Dermis microvascular lymphatic vessel endothelial cell (primary cell): ENCODE data around the gene NUP210L. TPM values are rescaled to one million over a fixed set of nuclear protein-coding genes. Genes with fewer than 3 reads are reported as not detected.

ENCODE experiments used
- DNase-seq, 2 donors: peaks; one replicate each; pipeline versions ENCODE4 v3.0.0 to v3.0.0-alpha.2; 2010; ENCODE audit warnings: low read depth in 2 of 2
- total RNA-seq: library from RNA; depleted of rRNA; stranded (reverse); fragments of >200 nt; gene quantifications from 2 replicates; pipeline ENCODE4 v1.2.1, GENCODE V29; 2014

The NUP210L gene
- total RNA-seq, 1 donor from 2014 or later, result under 0.01 TPM

DNA sequence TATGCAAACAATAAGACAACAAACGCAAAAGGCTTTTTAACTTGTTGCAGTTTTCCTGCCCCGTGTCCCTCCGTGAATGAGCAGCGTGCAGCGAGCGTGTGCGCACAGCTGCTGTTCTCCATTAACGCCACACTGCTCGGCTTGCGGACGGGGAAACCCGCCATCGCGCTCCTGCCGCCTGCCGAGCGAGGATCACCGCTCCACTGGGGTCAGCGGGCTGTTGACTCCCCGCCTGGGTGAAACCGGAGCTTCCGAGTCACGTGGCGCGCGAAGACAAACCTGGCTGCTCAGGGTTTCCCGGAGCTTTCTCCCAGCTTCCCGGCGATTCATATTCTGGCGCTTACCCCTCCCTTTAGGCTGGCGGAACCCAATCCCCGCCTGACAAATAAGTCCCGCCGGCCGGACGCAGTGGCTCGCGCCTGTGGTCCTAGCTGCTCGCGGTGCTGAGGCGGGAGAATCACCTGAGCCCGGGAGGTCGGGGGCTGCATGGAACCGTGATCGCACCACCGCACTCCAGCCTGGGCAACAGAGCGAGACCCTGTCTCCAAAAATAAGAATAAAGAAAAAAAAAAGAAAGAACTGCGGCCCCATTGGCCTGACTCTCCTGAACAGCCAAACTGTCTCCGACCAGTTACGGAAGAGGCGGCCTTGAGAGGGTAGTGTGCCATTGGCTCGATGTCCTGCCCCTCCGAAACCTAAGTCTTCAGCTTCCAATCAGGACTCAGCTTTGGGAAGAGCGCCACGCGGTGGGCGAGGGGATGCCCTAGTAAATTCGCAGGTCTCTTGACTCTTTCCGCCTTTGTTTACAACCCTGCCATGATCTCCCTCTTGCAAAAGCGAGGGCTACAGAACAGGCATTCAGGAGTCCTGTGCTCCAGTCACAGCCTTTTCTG lies 187.5 kb downstream of the NUP210L start, which contains the start of gene CREB3L4:
CREB3L4 (plus strand) TSS at position 796 of the 893 bp plus-strand sequence. CDS start 624 bp downstream, outside the sequence.
- peak; percentile 95 to 99 for DNase-seq

GRCh38 chr1:153963850-153964331 lies 191.0 kb downstream of the NUP210L start:
- peak in 1 of 2 donors; percentile 45 for DNase-seq

DNA sequence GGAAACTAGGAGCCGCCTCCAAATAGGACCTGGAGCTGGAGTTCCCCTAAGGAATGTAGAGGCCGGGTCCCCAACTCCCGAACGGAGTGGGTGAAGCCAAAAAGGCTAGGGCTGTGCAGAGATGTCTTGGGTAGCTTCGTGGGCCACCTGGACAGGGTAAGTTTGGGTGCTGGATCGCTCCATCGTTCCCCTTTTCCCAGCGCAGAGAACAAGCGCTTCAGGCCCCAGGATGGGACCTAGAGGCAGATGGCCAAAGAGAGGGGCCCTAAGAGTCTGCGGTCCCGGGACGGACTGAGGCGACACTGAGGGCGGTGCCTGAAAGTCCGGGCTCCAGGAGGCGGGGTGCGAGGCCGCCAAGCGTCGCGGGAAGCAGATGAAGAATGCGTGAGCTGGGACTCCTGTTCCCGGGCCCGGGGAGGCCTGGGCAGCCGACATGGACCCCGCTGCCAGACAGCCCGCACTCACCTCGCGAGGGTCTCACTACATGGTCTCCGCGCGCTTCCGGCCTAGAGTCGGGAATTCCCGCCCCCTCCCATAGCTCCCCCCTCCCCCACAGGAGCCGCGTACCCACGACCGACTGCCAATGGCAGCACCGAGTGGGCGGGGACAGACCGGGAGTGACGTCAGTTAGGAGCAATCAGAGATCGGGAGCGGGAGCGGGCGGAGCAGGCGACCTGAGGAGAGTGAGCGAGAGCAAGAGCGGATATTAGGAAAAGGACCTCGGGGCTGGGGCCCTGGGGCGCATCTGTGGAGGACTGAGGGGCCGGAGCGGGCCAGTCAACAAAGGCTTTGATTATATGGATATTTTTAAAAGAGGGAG lies 191.6 kb downstream of the NUP210L start, which contains the start of gene SLC39A1:
SLC39A1 (minus strand) TSS at position 508 of the 820 bp plus-strand sequence. CDS start 822 bp downstream, outside the sequence.
- peak; percentile 94 to 98 for DNase-seq

GRCh38 chr1:153962088-153963029 lies 192.5 kb downstream of the NUP210L start:
- peak in 1 of 2 donors; percentile 58 for DNase-seq

DNA sequence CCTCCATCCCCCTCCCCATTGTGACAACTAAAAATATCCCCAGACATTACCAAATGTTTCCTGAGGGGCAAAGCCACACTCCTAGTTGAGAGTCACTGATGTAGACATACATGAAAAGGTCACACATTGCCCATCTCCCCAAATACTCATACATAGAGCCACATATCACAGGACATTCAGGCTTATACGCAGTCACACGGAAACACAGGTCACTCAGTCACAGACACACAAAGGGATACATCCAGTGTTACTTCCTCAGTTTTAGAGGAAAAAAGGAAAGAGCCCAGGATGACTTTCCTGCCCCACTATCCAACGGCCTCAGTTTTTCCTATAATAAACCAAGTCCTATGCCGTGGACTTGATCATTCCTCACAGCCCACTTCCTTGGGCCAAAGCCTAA lies 193.5 kb downstream of the NUP210L start:
- DNase-seq, result peak; percentile 19 to 55

GRCh38 chr1:153960206-153960605 lies 194.7 kb downstream of the NUP210L start:
- DNase-seq, result no peak

DNA sequence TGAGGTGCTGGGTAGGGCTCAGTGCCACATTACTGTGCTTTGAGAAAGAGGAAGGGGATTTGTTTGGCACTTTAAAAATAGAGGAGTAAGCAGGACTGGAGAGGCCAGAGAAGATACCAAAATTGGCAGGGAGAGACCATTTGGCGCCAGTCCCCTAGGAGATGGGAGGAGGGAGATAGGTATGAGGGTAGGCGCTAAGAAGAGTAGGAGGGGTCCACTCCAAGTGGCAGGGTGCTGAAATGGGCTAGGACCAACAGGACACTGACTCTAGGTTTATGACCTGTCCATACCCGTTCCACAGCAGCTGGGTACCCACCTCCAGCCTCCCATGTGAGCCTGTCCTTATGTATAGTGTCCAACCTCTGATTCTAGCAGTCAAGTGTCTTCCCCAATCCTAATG lies 195.4 kb downstream of the NUP210L start:
- no peak for DNase-seq

GRCh38 chr1:153958961-153959260 lies 196.0 kb downstream of the NUP210L start:
- DNase-seq, result no peak

- peak; percentile 92 to 98 for DNase-seq
Observed at GRCh38 chr1:153958111-153958960, 196.5 kb downstream of the NUP210L start, which contains the start of gene CRTC2. Gene CRTC2, minus strand, starts transcription at chr1:153958612. Its CDS starts 115 bp downstream, at chr1:153958497.

DNA sequence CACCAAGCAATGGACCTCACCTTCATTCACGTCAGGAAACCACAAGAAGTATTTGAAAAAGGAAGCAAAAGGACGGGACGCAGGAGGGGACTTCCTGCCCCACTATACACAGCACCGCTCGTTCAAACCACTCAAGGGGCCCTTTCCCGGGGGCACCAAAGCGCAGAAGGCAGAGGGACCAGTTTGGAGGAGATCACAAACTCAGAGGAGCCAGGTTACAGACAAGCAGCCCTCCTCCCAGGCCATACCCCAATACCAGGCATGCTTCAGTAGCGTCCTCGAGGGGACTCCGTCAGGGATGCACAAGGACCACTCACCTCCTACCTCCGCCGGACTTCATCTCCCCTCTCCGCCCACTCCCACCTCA lies 197.1 kb downstream of the NUP210L start:
- peak in 1 of 2 donors; percentile 14 for DNase-seq

- DNase-seq, result no peak
Observed at GRCh38 chr1:153956997-153957715, 197.7 kb downstream of the NUP210L start.

- DNase-seq, result no peak
Observed at GRCh38 chr1:153954826-153955225, 200.0 kb downstream of the NUP210L start.

DNA sequence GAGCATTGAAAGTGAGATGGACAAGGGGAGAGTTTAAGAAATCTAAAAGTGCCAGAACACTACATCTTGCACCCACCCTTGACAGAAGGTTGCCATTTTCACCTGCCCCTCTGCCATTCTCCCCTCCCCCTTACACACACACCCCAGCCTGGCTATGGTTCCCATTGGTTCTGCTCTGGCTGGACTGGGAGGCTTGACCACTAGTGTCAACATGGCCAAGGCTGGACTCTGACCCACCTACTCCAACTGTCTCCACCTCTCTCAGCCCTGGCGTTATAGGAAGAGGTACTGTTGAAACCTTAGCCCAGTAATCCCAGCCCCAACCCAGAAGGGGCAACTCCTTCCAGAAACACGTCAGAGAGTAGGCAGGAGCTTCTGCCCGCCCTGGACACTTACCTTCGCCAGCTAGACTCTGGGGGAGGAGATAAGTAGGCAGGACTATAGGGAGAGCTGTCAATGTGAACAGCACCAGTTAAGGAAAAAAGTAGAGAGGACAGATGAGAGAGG lies 201.0 kb downstream of the NUP210L start:
- DNase-seq, result no peak

DNA sequence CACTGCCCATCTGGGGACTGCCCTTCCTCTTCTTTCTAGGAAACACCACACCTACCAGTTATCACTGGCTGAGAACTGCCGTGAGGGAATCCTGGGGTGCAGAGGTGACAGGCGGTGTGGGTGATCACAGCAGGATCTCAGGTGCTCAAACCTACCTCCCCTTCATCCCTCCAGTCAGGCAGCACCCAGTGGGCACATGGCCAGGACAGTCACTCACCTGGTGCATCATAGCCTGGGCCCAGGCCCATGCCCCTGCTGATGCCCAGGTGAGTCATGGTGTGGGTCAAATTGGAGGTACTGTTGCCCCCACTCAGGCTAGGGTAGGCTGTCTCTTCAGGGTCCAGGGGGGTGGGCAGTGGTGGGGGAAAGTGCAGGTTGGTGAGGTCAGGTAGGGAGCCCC lies 203.1 kb downstream of the NUP210L start:
- DNase-seq, result no peak

- DNase-seq, result no peak
Observed at GRCh38 chr1:153951183-153951582, 203.7 kb downstream of the NUP210L start.

- DNase-seq, result peak; percentile 46 to 85
Observed at GRCh38 chr1:153946622-153947241, 208.1 kb downstream of the NUP210L start, which contains the start of gene DENND4B. Gene DENND4B, minus strand, starts transcription at chr1:153946718. Its CDS starts 2,344 bp downstream, at chr1:153944374.

- peak; percentile 56 to 83 for DNase-seq
Observed at GRCh38 chr1:153945795-153946621, 208.9 kb downstream of the NUP210L start.
